Left lung (tissue), 10 donors: ENCODE measurements around the gene CLIC6. TPM values are rescaled to one million over a fixed set of nuclear protein-coding genes. Genes with fewer than 3 reads are reported as not detected.
A peak's percentile ranks its signal among the peaks of the same experiment; 100 is the strongest.

Experiments used
- ATAC-seq: fragments of 200-7000 bp; cut with Tn5 transposase; one replicate; pipeline ENCODE4 v1.9.1; 2020; ENCODE audit warnings: moderate library complexity
- DNase-seq, 4 donors: peaks; one replicate each; pipeline ENCODE4 v3.0.0-alpha.2; 2013 to 2020
- H3K27ac ChIP-seq, 2 donors: fragments of 200-600 bp; sonication (generic) in 1 of 2; one replicate each; pipeline versions ENCODE4 v1.5.0 to v1.8.0; 2020 to 2021
- H3K27me3 ChIP-seq, 2 donors: fragments of 200-600 bp; sonication (generic) in 1 of 2; one replicate each; pipeline versions ENCODE4 v1.5.0 to v1.8.0; 2020 to 2021
- H3K36me3 ChIP-seq, 2 donors: fragments of 200-600 bp; sonication (generic) in 1 of 2; one replicate each; pipeline versions ENCODE4 v1.5.0 to v1.8.0; 2020 to 2021
- H3K4me1 ChIP-seq, 2 donors: fragments of 200-600 bp; one replicate each; pipeline ENCODE4 v1.8.0; 2021
- H3K4me3 ChIP-seq, 2 donors: fragments of 200-600 bp; sonication (generic) in 1 of 2; one replicate each; pipeline versions ENCODE4 v1.5.0 to v1.8.0; 2020 to 2021; ENCODE audit warnings: mild to moderate bottlenecking in 1 of 2
- H3K9me3 ChIP-seq, 2 donors: fragments of 200-600 bp; sonication (generic) in 1 of 2; one replicate each; pipeline versions ENCODE4 v1.5.0 to v1.8.0; 2020 to 2021
- CTCF ChIP-seq, 2 donors: fragments of 200-600 bp; sonication (generic) in 1 of 2; IDR thresholded peaks; one replicate each; pipeline versions ENCODE4 v1.5.0 to v1.8.0; 2021; ENCODE audit warnings: antibody characterized with exemption in 2 of 2
- intact Hi-C, 2 donors: fragments of 100-400 bp; cut with DNase I; formaldehyde crosslinking; loops; one replicate each; pipeline versions ENCODE4 v1.11.2 to v1.14.2; 2022
- polyA plus RNA-seq, 6 donors: library from polyadenylated mRNA; unstranded; fragments of 120-200 nt; gene quantifications; one replicate each; pipeline ENCODE4 v1.2.1, GENCODE V29; 2013; ENCODE audit not compliant: insufficient read length in 6 of 6
- total RNA-seq, 2 donors: library from RNA; stranded (reverse); fragmentation: NEBNext Ultra II Directional; extraction: Animal tissue kit (Norgen Biotek cat#: 25700); gene quantifications; one replicate each; pipeline ENCODE4 v1.2.1, GENCODE V29; 2021
- donor health status: DM: no; HTN: yes; CAD: no.
- donor health status: DM: no; HTN: no; CAD: no.

Gene CLIC6
- total and polyA plus RNA-seq, 8 donors: 21.0 to 56.7 (median 41.4) TPM

GRCh38 chr21:34737115-34737514 is 68.3 kb downstream of the CLIC6 start:
- Histone ChIP-seq H3K27me3 (peaks cover 0 to 14% of the 10 kb centered on the region in 2 donors), H3K9me3 (no peaks in the 10 kb centered on the region), H3K27ac (no peak overlapping the region), H3K4me3 (no peak overlapping the region), H3K36me3 (no peaks in the 10 kb centered on the region), H3K4me1 (no peaks in the 10 kb centered on the region)
- no peak for TF ChIP-seq CTCF (IDR thresholded peaks at IDR 0.05)
- DNase-seq (no peak), ATAC-seq (no peak)
- intact Hi-C loops: no loop called here

DNA sequence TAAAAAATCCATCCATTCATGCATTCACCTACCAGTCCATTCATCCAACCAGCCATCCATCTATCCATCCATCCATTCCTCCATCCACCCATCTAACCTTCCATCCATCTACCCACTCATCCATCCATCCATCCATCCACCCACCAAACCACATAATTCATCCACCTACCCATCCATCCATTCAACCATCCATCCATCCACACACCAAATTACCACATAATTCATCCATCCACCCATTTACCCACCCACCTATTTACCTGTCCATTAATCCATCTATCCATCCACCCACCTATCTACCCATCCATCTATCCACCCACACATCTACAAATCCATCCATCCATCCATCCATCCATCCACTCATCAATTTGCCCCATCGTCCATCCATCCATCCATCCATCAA is 71.4 kb downstream of the CLIC6 start:
- peaks cover 0 to 14% of the 10 kb centered on the region in 2 donors for H3K27me3 ChIP-seq
- TF ChIP-seq CTCF (IDR thresholded peaks at IDR 0.05): no peak
- H3K9me3 ChIP-seq: no peaks in the 10 kb centered on the region
- intact Hi-C loops: no loop called here
- ATAC-seq: no peak
- H3K27ac ChIP-seq: no peak overlapping the region
- peaks cover 0 to 2% of the 10 kb centered on the region in 2 donors for H3K4me1 ChIP-seq
- no peak for DNase-seq
- no peaks in the 10 kb centered on the region for H3K36me3 ChIP-seq
- no peak overlapping the region for H3K4me3 ChIP-seq

DNA sequence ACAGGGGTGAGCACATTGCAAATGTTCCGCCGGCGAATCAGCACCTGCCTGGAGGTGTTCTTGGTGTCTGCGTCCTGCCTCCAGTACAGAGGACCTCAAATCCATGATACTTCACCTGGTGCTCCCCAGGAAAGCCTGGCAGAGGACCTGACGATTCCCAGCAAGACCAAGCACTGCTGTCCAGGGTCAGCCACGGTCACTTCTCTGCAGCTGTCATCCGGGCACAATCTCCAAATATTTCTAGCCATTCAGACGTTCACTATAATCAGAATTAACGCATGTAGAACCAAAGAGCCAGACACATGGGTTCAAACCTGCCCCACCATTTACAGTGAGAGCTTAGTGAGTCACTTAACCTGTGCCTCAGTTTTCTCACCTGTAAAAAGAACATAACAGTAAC is 74.5 kb downstream of the CLIC6 start:
- intact Hi-C loops: no loop called here
- H3K27ac ChIP-seq: no peak overlapping the region
- H3K4me1 ChIP-seq: peaks cover 3 to 6% of the 10 kb centered on the region in 2 donors
- no peak overlapping the region for H3K4me3 ChIP-seq
- no peak for ATAC-seq
- no peaks in the 10 kb centered on the region for H3K36me3 ChIP-seq
- peaks cover 0 to 14% of the 10 kb centered on the region in 2 donors for H3K27me3 ChIP-seq
- TF ChIP-seq CTCF (IDR thresholded peaks at IDR 0.05): no peak
- H3K9me3 ChIP-seq: no peaks in the 10 kb centered on the region
- no peak for DNase-seq

DNA sequence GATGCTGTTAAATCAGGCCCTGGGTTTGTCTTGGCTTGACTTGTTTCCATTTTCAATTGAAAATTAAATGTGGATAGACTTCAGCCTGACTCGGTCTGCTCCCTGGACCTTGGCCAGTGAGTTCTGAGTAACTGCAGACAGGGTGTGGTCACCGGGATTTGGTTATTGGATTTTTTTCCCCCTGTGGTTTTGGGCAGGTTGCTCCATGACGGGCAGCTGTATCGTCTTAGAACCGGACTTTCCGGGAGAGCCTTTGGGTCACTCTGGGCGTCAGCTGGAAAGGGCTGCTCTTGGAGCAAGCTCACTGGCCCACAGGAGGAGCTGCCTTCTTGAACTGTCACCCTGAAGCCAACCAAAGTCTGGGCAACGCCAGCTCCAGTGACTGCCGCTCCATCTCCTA is 75.0 kb downstream of the CLIC6 start:
- ATAC-seq (peak; percentile 5), DNase-seq (peak in 1 of 4 donors; percentile 43)
- TF ChIP-seq CTCF (IDR thresholded peaks at IDR 0.05): no peak
- H3K36me3 ChIP-seq: no peaks in the 10 kb centered on the region
- peaks cover 0 to 14% of the 10 kb centered on the region in 2 donors for H3K27me3 ChIP-seq
- no peaks in the 10 kb centered on the region for H3K9me3 ChIP-seq
- H3K4me1 ChIP-seq: peaks cover 3 to 6% of the 10 kb centered on the region in 2 donors
- H3K27ac ChIP-seq: no peak overlapping the region
- no peak overlapping the region for H3K4me3 ChIP-seq
- intact Hi-C loops: no loop called here

- no peaks in the 10 kb centered on the region for H3K9me3 ChIP-seq
- DNase-seq (no peak), ATAC-seq (no peak)
- intact Hi-C loops: no loop called here
- H3K4me1 ChIP-seq: peaks cover 3 to 6% of the 10 kb centered on the region in 2 donors
- no peak overlapping the region for H3K4me3 ChIP-seq
- no peak overlapping the region for H3K27ac ChIP-seq
- peaks cover 0 to 11% of the 10 kb centered on the region in 2 donors for H3K27me3 ChIP-seq
- TF ChIP-seq CTCF (IDR thresholded peaks at IDR 0.05): no peak
- H3K36me3 ChIP-seq: no peaks in the 10 kb centered on the region
Measured at GRCh38 chr21:34744801-34745200, 76.0 kb downstream of the CLIC6 start.
